HG03039 (cell line): ENCODE measurements around the gene VWC2.

Experiments
- ATAC-seq: cut with Tn5 transposase; IDR thresholded peaks from one replicate; pipeline ENCODE4 v1.9.1; 2021; ENCODE audit warnings: mild to moderate bottlenecking, moderate library complexity; ENCODE audit not compliant: unreplicated experiment

Gene VWC2

DNA sequence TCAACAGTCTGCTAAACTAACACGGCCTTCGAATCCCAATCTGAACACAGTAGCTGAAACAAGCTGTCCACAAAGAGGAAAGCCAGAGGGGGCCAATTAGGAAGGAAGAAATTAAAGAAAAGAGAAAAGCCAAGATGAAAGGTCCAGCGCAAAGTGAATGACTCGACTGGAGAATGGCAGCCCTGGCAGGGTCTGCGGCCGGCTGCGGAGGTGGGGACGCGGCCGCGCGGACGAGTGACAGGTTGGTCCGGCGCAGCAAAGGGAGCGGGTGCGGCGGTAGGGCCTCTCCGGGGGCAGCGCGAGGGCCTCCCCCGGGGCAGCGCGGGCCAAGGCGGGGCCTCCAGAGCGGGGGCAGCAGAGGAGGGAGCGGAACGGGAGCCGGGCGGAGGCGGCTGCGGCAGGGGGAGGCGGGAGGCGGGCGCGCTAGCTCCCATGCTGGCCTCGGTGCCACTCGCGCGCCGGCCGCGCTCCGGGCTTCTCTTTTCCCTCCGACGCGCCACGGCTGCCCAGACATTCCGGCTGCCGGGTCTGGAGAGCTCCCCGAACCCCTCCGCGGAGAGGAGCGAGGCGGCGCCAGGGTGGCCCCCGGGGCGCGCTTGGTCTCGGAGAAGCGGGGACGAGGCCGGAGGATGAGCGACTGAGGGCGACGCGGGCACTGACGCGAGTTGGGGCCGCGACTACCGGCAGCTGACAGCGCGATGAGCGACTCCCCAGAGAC, at the start of gene VWC2:
Gene VWC2 (plus strand): TSS at position 421 of the 718 bp plus-strand sequence. CDS start 1,798 bp downstream, outside the sequence.
- no peak for ATAC-seq

DNA sequence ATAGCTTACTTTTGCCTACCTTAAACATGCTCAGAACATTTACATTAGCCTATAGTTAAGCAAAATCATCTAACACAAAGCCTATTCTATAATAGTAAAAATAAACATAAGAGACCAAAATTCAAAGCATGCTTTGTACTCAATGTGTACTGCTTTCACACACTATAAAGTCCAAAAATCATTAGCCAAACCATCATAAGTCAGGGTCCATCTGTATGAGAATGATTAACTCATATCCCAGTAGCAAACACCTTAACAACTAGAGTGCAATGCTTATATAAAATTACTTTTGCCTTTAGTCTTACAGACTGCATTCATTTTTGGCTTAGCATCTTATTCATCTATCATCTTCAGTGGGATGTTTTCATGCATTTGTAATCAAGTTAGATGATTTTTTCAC, 49.4 kb upstream of the VWC2 start:
- ATAC-seq = no peak

DNA sequence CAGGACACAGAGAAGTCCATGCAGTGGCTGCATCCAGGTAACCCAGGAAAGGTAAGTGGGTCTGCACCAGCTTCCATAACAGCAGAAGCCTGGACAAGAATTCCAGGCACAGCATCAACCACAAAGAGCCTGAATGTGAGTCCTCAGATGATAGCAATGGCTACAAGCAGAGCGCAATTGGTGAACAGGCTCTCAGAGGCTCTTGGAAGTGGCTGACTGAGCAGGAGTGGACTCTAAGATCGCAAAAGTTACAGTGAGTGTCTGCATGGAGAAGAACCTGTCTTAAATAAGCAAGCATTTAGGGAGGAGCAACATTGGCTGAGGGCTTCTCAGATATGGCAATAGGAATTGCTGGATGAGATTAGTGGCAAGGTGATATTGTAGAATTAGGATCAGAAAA, 41.6 kb upstream of the VWC2 start:
- ATAC-seq = no peak

DNA sequence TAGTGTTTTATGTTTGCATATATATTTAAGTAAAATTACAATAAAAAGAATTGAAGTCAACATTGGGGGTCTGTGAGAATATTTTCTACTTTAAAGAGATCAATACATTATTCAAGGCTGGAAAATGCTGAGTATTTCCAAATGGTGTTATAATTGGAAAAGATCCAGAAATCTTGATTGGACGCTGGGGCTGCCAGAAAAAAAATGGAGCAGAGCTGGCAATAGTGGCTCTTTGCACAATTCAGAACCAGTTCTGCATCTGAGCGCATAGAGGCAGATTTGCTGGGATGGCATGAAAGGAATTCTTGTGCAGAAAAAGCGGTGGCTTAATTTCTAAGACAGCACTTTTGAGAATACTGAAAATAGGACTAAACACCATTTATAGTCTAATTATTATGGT, 10.8 kb upstream of the VWC2 start:
- ATAC-seq = no peak

DNA sequence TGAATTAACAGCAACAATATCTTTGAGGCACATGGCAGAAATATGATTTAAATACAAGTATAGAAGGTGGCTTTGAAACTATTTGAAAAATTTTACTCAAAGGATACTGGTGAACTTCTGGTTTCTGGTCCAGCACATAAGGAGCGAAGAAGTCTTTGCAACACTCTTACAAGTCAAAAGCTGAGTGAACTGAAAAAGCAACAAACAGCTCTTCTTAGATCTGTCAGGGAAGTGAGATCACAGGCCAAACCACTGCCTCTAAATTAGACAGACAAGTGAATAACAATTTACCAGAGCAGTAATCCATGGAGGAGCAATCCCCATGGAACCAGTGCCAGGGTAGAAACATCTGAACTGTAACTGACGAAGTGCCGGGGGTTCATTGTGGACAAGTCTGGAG, 9.6 kb upstream of the VWC2 start:
- ATAC-seq = no peak

DNA sequence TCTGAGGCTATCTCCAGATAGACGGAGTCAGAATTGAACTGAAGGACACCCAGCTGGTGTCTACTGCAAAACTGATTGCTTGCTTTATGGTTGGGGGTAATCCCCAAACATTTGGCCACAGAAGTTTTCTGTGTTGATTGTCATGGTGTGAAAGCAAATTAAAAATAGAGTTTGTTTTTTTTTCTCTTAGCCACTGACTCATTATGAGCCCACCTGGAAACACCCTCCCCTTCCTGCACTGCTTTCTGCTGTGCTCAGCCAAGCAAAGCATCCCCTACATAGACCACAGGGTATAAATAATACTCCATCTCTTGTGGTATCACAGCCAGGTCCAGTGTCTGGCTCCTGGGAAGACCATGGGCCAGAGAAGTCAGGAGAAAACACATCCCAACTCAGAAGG, 6.5 kb upstream of the VWC2 start:
- ATAC-seq = peak; percentile 84

DNA sequence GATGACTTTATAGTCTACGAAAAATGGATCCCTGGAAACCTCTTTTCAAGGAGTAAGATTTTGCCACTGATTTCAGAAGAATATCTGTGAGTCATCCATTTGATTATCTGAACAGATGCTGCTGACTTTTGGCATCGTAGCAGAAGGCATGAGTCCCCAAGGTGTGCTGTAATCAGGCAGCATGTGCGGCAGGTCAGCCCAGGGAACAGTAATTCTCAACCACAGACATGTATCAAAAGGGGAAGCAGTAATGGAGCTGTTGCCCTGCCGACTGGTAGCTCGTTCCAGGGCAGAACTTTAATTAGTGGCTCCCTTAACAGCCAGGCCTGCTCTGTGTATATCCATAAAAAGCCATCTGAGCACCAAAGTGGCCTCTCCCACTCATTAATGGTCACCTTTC, 5.7 kb upstream of the VWC2 start:
- no peak for ATAC-seq

DNA sequence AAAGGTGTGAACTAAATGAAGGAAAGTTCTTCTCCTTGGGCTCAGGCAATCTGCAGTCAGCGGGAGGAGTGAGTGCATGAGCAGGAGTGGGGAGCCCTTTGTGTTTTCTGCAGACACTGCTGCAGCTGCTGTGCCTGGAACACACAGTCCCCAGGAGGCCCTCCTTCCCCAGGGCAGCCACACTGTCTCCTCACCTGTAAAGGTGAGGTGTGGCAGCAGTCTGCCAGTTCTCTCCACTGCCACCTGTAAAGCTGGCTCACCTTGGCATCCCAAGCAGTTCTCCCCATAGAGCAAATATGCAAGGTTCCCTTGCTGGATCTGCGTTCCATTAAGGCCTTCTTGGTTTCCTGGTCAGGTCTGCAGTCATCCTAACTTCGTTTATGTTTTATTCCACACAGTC, 5.2 kb upstream of the VWC2 start:
- no peak for ATAC-seq

DNA sequence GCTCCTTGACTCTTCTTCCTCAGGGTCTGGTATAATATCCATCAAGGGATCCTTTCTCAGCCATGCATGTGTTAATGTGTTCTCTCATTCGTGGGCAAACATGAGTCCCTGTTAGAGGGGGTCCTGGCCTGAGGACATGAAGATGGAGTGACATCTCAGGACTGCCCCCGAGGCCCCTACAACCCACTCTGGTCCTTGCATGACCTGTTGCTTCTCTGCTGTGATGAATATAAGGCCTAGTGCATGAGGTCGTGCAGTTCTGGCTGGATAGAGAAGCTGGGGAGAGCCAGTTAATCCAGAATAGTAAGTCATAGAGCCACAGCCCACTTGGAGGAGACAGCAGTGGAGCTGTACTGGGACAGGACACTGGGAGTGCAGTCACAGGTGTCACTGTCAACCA, 4.6 kb upstream of the VWC2 start:
- ATAC-seq = no peak

DNA sequence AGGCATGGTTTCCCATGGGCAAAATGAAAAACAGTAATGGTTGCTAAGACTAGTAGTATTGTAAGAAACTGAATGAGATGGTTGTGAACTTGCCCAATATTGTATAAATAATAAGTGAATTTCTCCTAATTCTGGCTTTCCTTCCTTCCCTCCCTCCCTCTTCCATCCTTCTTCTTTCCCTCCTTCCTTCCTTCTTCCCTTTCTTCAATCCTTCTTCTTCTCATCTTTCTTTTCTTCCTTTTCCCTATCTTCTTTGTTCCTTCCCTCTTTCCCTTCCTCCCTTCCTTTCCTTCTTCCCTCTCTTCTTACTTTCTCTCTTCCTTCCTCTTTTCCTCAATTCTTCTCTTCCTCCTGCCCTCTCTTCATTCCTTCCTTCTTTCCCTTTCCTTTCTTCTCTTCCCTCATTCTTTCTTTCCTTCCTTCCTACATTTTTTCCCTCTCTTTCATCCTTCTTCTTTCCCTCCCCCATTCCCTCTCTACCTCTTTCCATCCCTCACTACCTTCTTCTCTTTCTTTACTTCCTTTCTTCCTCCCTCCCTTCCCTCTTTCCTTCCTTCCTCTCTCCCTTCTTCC, 4.1 kb upstream of the VWC2 start:
- no peak for ATAC-seq

DNA sequence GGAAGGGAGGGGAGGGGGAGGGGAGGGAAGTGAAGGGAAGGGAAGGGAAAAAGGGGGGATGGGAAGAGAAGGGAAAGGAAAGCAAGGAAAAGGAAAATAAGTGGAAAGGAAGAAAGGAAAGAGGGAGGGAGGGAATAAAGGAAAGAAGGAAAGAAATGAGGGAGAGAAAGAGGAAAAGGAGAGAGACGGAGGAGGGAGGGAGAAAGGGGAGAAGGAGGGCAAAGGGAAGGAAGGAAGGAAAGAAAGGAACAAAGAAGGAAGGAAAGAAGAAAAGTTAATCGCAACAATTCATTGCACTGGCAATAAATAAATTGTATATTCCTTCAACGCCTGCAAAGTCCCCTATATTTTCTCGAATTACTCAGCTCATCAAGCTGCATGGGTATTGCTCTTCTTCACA, 2.6 kb upstream of the VWC2 start:
- ATAC-seq = no peak

DNA sequence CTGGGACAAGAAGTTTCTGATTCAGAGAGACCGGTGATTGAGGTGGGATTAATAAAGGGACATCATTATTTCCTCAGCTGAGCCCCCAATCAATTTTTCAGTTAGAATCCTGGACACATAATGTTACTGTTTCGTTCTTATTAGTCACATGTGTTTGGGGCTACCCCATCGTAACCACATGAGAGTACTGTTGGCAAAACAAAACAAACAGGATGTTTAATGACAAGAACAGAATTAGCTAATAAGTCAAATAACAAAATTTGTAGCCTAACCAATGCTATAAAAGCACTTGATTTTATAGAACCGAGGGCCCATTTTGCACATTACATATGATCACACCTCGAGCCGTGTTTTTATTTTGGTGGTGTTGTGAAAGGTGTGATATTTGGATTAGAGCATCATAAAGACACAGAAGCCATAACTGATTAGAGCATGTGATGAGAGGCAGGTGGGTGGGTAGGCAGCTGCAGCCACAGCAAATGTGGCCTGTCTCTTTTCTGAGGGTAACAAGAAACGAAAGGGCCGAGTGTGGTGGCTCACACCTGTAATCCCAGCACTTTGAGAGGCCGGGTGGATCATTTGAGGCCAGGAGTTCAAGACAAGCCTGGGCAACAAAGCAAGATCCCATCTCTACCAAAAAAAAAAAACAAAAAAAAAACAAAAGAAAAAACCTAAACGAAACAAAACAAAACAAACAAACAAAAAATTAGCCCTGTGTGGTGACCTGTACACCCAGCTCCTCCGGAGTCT, 1.8 kb upstream of the VWC2 start:
- ATAC-seq = peak; percentile 40

DNA sequence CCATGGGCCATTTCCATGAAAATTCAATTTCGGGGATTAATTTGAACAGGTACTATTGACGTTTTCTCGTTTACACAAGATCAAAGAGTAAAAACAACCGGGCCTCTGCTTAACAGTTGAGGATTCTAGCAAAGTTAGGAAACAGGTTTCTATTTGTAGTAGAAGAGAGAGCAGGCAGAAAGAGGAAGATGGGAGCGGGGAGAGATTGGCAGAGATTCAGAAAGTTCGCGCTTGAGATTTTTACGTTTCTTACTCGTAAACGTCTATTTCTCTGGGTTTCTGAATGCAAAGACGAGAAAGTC, 571 bp upstream of the VWC2 start:
- ATAC-seq = no peak

DNA sequence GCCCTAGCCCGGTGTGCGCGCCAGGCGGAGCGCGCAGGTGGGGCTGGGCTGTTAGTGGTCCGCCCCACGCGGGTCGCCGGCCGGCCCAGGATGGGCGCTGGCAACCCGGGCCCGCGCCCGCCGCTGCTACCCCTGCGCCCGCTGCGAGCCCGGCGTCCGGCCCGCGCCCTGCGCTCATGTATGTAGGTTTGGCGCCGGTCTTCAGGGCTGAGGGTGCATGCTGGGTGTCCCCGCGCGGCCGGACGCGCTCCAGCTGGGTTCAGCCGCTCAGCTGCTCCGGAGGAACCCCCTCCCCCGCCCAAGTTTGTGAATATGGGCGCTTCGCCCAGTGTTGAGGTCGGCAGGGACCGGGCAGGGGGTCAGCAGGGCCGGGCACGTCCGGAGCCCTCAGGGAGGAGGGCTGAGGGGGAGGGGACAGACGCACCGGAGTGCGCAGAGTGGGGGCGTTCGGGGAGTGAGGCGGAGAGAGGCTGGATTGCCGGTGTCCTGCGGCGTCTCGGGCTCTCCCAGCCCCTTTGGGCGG, 559 bp downstream of the VWC2 start:
- no peak for ATAC-seq

DNA sequence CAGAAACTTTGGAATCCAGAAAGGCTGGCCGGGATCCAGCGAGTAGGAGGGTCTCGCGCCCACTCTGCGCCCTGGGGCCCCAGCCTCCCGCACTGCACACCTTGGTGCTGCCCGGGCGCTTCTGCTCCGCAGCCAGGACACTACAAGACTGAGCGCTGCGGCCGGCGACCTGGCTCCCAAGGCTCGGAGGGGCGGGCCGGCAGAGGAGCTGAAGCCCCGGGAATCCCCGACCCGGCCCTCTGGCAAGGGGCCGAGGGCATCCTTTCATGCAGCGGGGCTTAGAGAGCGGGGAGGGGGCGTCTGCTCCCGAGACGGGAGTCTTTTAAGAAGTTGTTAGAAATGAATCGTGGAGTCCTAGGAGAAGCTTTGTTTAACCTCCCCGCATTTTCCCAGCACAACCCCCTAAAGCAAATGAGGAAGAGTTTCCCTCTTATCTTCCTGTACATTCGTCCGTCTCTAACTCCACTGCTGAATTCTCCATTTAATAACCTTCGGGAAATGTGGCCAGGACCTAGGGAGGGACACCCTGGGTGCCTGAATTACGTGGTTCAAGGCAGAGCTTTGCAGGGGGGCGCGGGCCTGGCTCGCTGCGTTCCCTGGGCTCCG, 1.1 kb downstream of the VWC2 start:
- ATAC-seq = no peak

DNA sequence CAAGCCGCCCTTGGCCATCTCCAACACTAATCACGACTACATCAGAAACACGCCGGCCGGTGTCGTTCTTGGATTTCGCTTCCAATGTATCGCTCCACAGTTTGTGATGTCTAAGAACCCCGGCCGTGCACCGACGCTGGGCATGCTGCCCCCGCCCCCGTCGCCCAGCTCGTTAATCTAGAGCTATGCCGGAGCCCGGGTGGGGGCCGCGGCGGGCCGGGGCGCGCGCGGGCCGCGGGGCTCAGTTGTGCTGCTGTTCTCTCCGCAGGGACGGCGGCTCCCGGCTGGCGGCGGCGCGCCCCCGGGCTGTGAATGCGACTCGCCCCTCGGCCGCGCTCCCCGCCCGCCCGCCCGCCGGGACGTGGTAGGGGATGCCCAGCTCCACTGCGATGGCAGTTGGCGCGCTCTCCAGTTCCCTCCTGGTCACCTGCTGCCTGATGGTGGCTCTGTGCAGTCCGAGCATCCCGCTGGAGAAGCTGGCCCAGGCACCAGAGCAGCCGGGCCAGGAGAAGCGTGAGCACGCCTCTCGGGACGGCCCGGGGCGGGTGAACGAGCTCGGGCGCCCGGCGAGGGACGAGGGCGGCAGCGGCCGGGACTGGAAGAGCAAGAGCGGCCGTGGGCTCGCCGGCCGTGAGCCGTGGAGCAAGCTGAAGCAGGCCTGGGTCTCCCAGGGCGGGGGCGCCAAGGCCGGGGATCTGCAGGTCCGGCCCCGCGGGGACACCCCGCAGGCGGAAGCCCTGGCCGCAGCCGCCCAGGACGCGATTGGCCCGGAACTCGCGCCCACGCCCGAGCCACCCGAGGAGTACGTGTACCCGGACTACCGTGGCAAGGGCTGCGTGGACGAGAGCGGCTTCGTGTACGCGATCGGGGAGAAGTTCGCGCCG, 1.9 kb downstream of the VWC2 start:
- ATAC-seq = no peak

DNA sequence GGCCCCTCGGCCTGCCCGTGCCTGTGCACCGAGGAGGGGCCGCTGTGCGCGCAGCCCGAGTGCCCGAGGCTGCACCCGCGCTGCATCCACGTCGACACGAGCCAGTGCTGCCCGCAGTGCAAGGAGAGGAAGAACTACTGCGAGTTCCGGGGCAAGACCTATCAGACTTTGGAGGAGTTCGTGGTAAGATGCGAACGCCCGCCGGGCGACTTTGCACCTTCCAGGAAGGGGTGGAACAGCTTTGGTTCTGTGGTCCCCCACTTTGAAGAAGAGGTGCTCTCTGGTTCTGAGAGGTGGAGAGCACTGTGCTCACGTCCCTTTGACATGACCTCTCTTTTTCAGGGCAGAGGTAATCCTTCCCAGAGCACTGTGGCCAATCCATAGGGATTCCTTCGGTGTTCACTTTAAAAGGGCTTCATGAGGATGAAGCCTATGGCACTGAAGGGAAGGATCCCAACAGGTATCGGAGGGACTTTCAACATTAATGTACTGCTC, 2.6 kb downstream of the VWC2 start:
- ATAC-seq = no peak

DNA sequence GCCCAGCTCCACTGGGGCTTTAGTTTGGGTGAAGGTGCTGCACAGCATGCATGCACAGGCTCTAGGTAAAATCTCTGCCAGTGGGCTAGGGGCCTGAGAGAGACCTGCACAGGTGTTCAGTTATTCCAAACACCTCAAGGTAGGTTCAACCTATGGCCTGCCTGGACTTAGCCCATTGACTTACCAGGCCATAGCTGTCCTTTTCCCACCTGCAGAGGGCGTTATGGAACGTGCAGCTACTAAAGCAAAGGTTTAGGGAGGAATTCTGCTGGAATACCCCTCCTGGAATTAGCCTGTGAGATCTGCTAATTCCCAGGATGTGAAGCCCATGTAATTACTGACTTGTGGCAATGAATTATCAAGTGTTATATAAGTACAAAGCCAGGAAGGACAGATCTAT, 3.6 kb downstream of the VWC2 start:
- no peak for ATAC-seq

DNA sequence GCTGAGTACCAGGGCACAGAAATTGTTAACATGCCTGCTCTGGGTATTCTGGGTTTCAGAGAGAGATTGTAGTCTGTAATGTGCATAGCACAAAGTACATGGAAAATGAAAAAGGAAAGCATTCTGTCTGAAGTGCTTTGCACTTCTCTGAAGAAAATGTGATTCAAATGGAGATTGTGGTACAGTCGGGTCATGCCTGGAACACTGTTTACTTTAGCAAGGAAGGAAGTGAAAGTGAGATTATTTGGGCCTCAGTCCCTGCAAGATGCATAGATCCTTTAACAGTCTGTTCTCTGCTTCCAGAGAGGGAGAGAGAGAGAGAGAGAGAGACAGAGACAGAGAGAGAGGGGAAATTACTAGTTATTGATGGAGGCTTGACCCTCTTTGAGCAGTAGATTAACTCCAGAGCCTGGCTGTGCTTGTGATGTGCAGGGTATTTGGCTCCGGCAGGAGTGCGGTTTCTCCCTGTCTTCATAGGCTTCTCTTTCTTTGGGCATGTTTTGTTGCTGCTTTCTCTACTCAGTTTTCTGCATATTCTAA, 5.4 kb downstream of the VWC2 start:
- peak; percentile 53 for ATAC-seq

DNA sequence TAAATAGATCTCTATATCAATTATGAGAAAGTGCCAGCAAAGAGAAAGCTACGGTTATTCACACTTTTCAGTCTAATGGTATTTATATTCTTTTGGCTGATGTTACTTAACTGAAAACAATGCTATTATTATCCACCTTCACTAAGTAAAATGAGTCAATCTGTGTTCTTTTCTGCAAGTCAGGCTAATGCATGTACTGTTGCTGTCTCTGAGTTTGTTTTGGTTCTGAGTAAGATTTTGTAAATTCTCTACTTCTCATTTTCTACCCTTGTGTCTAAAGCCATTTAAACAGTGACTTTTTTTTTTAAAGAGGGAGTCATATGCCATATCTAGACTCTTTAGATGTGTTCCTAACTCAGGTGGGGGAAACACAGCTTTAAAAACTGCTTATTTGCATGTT, 7.5 kb downstream of the VWC2 start:
- no peak for ATAC-seq
